Activated naive CD8-positive, alpha-beta T cell treated with anti-CD3 and anti-CD28 coated beads, Interleukin-2, amount 50 U/mL, for 16 hours (primary cell): ENCODE data around the gene KCNC4.

Experiments used
- DNase-seq: peaks from one replicate; pipeline ENCODE4 v3.0.0-alpha.2; 2020; ENCODE audit warnings: low read depth, low spot score

KCNC4 gene

GRCh38 chr1:110209715-110210603 lies at the start of gene KCNC4:
TSS of gene KCNC4 (plus strand) at chr1:110210314. CDS start at chr1:110211500, 1,186 bp downstream.
- DNase-seq = peak; percentile 71

GRCh38 chr1:110160538-110161100 lies 49.5 kb upstream of the KCNC4 start:
- no peak for DNase-seq

- no peak for DNase-seq
These were observed 48.9 kb upstream of the KCNC4 start for GRCh38 chr1:110161165-110161564.

- DNase-seq = no peak
These were observed 48.3 kb upstream of the KCNC4 start for GRCh38 chr1:110161849-110162248.

GRCh38 chr1:110163591-110163990 lies 46.5 kb upstream of the KCNC4 start:
- no peak for DNase-seq

- DNase-seq = no peak
These were observed 45.3 kb upstream of the KCNC4 start for GRCh38 chr1:110164725-110165350.

- no peak for DNase-seq
These were observed 44.3 kb upstream of the KCNC4 start for GRCh38 chr1:110165761-110166231.

GRCh38 chr1:110166861-110167260 lies 43.3 kb upstream of the KCNC4 start:
- DNase-seq = no peak

- no peak for DNase-seq
These were observed 39.1 kb upstream of the KCNC4 start for GRCh38 chr1:110170766-110171733.

GRCh38 chr1:110172001-110172400 lies 38.1 kb upstream of the KCNC4 start:
- DNase-seq = no peak

GRCh38 chr1:110173466-110174105 lies 36.5 kb upstream of the KCNC4 start:
- no peak for DNase-seq

- no peak for DNase-seq
These were observed 35.2 kb upstream of the KCNC4 start for GRCh38 chr1:110174961-110175360.

- no peak for DNase-seq
These were observed 33.7 kb upstream of the KCNC4 start for GRCh38 chr1:110176299-110176956.

GRCh38 chr1:110177775-110178174 lies 32.3 kb upstream of the KCNC4 start:
- no peak for DNase-seq

GRCh38 chr1:110183642-110184167 lies 26.4 kb upstream of the KCNC4 start:
- DNase-seq = no peak

- DNase-seq = no peak
These were observed 25.7 kb upstream of the KCNC4 start for GRCh38 chr1:110184446-110184845.

GRCh38 chr1:110185181-110185580 lies 24.9 kb upstream of the KCNC4 start:
- DNase-seq = no peak

- DNase-seq = no peak
These were observed 23.6 kb upstream of the KCNC4 start for GRCh38 chr1:110186558-110186957.

GRCh38 chr1:110187139-110187890 lies 22.8 kb upstream of the KCNC4 start:
- no peak for DNase-seq
